Renal cortical epithelial cell (primary cell): ENCODE data around the gene CDH12. TPM values are rescaled to one million over a fixed set of nuclear protein-coding genes. Genes with fewer than 3 reads are reported as not detected.
"Not testable (repeated sequence)": the region's sequence is repeated elsewhere in the genome, so short reads cannot be mapped to it uniquely, and the experiment has no call there.

Source experiments
- DNase-seq: peaks from one replicate; pipeline ENCODE4 v3.0.0-alpha.2; 2011; ENCODE audit warnings: low read depth
- total RNA-seq: library from RNA; depleted of rRNA; stranded (reverse); fragments of >200 nt; gene quantifications from 2 replicates; pipeline ENCODE4 v1.2.3, GENCODE V29; 2014

The CDH12 gene
- total RNA-seq, 1 donor from 2014 or later, result not detected

DNA sequence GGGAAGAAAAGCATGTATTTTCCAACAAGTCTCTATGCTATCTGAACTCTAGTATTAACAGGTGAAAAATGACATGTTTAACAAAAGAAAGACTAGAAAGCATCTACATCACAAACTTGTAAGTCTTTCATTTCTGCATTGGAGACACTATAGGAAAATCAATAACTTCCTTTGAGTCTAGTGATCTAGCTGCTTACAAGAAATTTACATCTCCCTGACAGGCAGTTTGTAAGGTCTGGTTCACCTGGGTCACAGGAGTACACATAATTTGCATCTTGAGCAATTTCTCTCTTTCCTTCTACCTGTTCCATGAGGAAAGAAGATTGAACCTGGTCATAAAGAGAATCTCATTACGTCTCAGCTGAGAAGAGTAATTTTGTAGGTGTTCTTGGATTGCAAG, 696.2 kb downstream of the CDH12 start:
- not testable (repeated sequence) for DNase-seq

DNA sequence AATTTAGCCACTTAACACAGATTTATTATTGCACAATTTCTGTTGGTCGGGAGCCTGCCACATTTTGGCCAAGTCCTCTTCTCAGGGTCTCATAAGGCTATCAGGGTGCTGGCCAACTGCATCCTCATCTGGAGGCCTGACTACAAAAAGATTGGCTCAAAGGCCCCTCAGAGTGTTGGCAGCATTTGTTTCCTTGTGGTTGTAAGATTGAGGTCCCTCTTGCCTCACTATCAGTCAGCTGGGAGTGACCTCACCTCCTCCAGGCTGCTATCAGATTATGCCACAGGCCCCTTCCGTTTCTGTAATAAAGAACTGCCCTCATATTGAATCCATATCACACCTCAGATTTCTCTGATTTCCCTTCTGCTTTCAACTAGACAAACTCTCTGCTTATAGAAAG, 698.4 kb downstream of the CDH12 start:
- DNase-seq, result not testable (repeated sequence)

GRCh38 chr5:22151801-22152200, 701.3 kb downstream of the CDH12 start:
- DNase-seq, result not testable (repeated sequence)

GRCh38 chr5:22140418-22140817, 712.7 kb downstream of the CDH12 start:
- DNase-seq, result not testable (repeated sequence)

GRCh38 chr5:22139662-22140300, 713.4 kb downstream of the CDH12 start:
- not testable (repeated sequence) for DNase-seq

GRCh38 chr5:22111320-22111719, 741.8 kb downstream of the CDH12 start:
- no peak for DNase-seq

DNA sequence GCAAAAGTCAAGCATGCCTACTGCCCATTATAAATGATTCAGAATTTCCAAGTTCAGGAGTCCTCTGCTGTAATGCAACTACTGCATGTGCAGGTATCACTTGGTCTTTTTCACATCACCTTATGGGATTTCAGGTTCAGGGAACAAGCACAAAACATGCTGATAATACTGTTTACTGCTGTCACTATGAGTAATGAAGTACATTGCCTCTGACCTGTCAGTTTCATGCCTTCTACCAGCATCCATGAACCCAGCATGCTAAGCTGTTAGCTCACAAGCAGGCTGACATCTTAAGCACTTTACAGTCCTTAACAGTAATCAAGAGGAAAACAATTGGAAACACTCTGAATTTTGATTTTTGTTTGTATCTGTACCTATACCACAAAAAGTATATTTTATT, 743.8 kb downstream of the CDH12 start:
- DNase-seq, result no peak

GRCh38 chr5:22108545-22108944, 744.6 kb downstream of the CDH12 start:
- DNase-seq, result no peak

GRCh38 chr5:22102823-22103359, 750.3 kb downstream of the CDH12 start:
- DNase-seq, result no peak

DNA sequence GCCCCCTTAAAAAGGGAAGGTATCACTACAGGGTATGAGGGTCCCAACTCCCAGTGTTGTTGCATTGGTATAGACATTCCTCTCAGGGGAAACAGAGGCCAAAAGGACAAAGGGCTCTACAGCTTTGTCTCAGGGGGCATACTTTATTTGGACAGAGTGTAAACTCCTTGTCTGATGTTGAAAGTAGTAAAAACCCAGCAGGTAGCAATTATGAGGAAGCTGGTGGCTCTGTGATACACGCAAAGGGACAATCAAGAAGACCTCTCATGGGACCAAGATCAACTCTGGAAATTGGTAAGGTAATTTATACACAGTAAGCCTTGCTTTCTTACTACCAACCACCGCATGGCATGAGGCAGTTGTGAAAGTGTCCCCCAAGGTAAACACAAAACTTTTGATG, 764.6 kb downstream of the CDH12 start:
- no peak for DNase-seq

DNA sequence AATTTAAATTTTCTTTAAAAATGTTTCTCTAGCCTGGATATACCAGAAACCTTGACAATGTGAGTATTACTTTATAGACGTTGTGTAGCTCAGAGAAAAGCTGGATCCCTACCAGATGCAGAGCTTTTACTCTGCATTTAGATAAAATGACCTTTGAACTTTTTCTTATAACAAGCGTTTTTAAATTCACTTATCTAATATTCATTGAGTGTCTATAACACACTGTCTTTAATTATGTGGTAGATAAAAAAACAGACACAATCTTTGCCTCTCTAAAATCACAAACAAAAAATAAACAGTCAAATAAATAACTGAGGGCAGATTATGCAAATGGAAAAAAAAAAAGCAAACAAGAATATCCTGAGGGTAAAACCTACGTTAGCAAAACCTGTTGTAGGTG, 773.6 kb downstream of the CDH12 start:
- DNase-seq, result no peak

DNA sequence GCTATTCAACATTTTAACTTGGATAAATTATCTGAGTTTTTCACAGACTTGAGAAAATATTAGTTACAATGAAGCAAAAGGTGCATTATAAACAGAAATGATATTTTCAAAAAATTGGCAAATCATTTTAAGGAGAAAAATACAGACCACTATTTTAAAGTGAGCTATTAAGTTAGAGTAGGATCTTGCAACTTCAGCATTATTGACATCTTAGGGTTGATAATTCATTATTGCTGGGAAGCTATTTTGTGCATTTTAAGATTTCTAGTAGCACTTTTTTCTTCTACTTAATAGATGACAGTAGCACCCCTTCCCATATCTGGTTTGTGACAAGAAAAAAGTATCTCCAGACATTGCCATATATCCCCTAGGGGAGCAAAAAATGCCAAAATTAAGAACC, 774.1 kb downstream of the CDH12 start:
- no peak for DNase-seq

DNA sequence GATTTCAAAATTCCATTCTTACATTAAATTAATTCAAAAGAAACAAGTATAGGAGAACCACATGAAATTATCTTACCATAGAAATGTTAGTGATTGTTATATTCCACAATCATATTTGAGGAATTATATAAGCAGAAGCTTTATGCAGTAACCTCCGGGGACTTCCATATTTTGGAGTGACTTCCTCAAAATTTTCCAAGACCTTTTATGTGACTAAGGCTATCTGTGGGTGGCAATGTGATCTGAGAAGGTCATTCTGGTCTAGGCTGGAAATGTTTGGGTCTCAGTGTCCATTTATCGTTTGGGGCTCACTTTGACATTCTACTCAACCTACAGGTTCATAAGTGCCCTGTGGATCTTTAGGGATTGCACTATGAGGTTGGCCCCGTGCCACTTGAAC, 776.6 kb downstream of the CDH12 start:
- no peak for DNase-seq

GRCh38 chr5:22070186-22070728, 782.9 kb downstream of the CDH12 start:
- DNase-seq, result no peak

DNA sequence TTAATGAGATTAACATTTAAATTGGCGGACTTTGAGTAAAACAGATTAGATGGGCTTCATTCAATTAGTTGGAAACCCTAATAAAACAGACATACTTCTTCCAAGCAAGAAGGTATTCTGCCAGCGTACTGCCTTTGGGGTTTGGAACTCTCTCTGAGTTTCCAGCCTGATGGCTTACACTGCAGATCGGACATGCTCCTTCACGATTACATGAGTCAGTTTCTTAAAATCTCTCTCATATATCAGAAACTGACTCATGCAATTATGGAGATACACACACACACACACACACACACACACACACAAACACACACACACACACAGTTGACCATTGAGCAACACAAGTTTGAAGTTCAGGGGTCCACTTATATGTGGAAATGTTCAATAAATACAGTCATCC, 789.4 kb downstream of the CDH12 start:
- no peak for DNase-seq

DNA sequence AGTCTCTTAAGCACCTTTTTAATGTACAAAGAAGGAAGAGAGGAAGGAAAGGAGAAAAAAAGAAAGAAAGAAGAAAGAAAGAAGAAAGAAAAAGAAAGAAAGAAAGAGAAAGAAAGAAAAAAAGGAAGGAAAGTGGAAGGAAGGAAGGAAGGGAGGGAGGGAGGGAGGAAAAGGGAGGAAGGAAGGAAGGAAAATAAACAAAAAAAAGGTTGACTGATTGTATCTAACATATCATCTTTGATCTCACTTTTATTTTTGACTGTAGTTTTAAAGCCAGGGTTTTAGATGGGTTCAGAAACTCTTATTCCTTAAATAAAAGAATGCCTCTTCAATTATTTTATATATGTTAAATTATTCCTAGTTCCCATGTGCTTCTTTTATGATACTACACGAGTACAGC, 794.5 kb downstream of the CDH12 start:
- no peak for DNase-seq

- DNase-seq, result no peak
Observed at GRCh38 chr5:22057012-22057411, 796.1 kb downstream of the CDH12 start.

GRCh38 chr5:22056601-22057000, 796.5 kb downstream of the CDH12 start:
- DNase-seq, result no peak

- no peak for DNase-seq
Observed at GRCh38 chr5:22053195-22053594, 799.9 kb downstream of the CDH12 start.

DNA sequence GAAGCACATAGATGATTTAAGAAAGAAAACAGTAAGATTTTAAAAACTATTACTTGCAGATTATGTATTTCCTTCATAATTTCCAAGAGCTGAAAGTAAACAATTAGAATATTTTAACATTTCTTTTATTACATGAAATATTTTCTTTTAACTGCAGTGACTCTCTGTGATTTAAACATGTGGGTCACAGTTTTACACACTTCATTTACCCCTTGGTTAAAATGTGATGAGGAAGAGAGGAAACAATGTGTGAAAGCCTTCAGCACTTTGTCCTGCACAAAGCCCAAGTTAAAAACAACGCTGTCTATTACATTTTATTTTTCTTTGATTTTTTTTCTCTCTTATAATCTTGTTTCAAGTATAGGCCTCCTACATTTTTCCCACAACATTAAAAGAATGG, 801.3 kb downstream of the CDH12 start:
- DNase-seq, result no peak

GRCh38 chr5:22050931-22051330, 802.2 kb downstream of the CDH12 start:
- no peak for DNase-seq

DNA sequence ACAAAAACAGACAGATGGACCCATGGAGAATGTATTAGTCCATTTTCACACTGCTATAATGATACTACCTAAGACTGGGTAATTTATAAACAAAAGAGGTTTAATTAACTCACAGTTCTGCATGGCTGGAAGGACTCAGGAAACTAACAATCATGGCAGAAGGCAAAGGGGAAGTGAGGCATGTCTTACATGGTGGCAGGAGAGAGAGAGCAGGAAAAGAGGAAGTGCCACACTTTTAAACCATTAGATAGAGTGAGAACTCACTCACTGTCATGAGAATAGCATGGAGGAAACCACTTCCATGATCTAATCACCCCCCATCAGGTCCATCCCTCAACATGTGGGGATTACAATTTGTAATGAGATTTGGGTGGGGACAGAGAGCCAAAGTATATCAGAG, 808.9 kb downstream of the CDH12 start:
- DNase-seq, result no peak

GRCh38 chr5:22036061-22036460, 817.1 kb downstream of the CDH12 start:
- no peak for DNase-seq

DNA sequence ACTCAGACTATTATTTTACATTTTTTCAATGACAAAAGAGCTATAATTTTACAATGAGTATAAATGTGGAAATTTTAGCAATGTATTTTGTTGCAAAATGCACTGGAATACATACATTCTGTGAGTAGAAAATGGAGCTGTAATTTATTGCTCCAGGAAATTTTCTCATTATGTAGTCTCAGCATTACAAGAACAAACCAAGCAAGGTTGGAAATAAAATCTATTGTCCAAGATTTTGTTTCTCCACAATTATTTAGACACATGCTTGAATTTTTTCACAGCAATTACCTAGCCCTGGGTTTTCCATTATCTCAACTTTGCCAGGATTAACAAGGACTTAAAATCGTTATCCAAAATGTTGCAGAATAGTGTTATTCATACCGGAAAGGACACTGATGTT, 820.1 kb downstream of the CDH12 start:
- no peak for DNase-seq
